HUES64 (cell line): ENCODE measurements around the gene CTNNA2.

Source experiments
- H3K27ac ChIP-seq: 2 replicates; pipeline ENCODE4 v1.7.0; 2013; ENCODE audit warnings: low read depth, low read length, inconsistent platforms
- H3K27me3 ChIP-seq: 2 replicates; pipeline ENCODE4 v1.6.1; 2013; ENCODE audit warnings: mild to moderate bottlenecking, low read length; ENCODE audit not compliant: insufficient read depth
- H3K36me3 ChIP-seq: 2 replicates; pipeline ENCODE4 v1.6.1; 2013; ENCODE audit warnings: mild to moderate bottlenecking, low read length; ENCODE audit not compliant: insufficient read depth
- H3K4me1 ChIP-seq: 2 replicates; pipeline ENCODE4 v1.6.1; 2013; ENCODE audit warnings: mild to moderate bottlenecking, low read length, moderate library complexity; ENCODE audit not compliant: insufficient read depth
- H3K4me3 ChIP-seq: 2 replicates; pipeline ENCODE4 v1.5.1; 2013; ENCODE audit warnings: mild to moderate bottlenecking, low read length, moderate library complexity
- H3K9ac ChIP-seq: 2 replicates; pipeline ENCODE4 v1.6.1; 2013; ENCODE audit warnings: mild to moderate bottlenecking, low read depth, low read length
- H3K9me3 ChIP-seq: 2 replicates; pipeline ENCODE4 v1.6.1; 2013; ENCODE audit warnings: low read depth, low read length; ENCODE audit not compliant: insufficient read depth
- WGBS: fragments of 150-250, 120-280 bp; methylation state at CpG from one replicate; pipeline ENCODE4 v1.1.7; 2013; ENCODE audit warnings: missing lambda C conversion rate; 5-methylcytosine and 5-hydroxymethylcytosine counted together

CTNNA2 gene

DNA sequence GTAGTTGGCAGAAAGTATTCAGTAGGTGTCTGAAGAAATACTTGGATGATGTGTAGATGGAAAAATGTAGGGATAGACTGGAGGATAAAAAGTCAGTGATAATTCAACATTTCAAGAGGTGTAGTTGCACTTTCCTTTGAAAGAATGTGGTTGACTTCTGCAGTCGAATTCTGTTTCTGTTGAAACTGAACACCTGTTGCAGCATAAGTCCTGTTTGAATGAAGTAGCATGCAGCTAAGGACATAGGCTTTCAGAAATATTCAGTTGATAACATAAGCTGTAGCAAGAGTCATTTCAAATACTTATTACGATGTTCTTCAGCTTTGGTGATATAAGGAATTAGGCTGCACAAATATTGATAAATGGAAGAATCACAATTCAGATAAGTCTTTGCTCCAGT lies 1129.6 kb downstream of the CTNNA2 start:
- Histone ChIP-seq H3K9me3 (no peaks in the 10 kb centered on the region), H3K36me3 (no peaks in the 10 kb centered on the region), H3K4me1 (no peaks in the 10 kb centered on the region), H3K27me3 (no peaks in the 10 kb centered on the region), H3K9ac (no peak overlapping the region), H3K4me3 (no peak overlapping the region), H3K27ac (no peak overlapping the region)
- WGBS = 96% methylated on average over 2 of the region's 2 CpGs

DNA sequence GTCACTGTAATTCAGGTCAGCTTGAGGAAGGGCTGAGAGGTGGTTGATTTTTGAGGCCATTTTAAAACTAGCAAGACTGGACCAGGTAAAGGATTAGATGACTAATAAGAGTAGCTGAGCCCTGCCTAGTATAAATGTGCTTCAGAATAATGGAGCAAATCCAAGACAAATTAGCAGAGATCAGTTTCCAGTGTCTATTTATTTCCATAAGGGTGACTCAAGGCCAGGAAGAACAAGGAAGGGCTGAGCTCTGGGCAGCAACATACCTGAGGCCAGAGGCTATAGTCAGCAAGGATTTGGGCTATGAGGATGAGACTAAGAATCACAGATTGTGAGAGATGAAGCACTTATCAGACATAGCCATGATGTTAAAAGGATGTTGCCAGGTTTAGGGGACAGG lies 1130.7 kb downstream of the CTNNA2 start:
- no peaks in the 10 kb centered on the region for H3K4me1 ChIP-seq
- H3K9ac ChIP-seq = no peak overlapping the region
- no peaks in the 10 kb centered on the region for H3K9me3 ChIP-seq
- H3K27ac ChIP-seq = no peak overlapping the region
- H3K4me3 ChIP-seq = no peak overlapping the region
- no peaks in the 10 kb centered on the region for H3K27me3 ChIP-seq
- H3K36me3 ChIP-seq = no peaks in the 10 kb centered on the region

DNA sequence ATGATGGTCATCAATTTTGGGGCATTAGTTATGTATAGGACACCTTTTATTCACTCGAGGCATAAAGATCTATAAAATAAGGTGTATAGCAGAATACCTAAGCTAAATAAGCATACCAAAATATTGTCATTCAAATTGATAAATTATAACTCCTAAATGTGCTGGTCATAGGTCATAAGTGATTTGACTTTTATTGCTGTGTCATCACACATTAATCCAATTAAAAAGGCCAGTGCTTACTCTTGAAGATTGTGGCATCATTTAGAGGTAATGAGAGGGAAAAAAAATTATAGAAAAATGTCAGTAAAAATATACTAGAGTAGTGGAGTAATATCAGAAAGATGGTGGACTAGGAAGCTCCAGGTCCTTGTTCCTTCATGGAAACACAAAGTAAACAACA lies 1138.6 kb downstream of the CTNNA2 start:
- H3K9ac ChIP-seq = no peak overlapping the region
- H3K4me1 ChIP-seq = no peaks in the 10 kb centered on the region
- no peak overlapping the region for H3K4me3 ChIP-seq
- H3K36me3 ChIP-seq = no peaks in the 10 kb centered on the region
- peaks cover 9% of the 10 kb centered on the region for H3K9me3 ChIP-seq
- no peaks in the 10 kb centered on the region for H3K27me3 ChIP-seq
- no CpG with 5 or more reads among the region's 1 CpG for WGBS
- no peak overlapping the region for H3K27ac ChIP-seq

DNA sequence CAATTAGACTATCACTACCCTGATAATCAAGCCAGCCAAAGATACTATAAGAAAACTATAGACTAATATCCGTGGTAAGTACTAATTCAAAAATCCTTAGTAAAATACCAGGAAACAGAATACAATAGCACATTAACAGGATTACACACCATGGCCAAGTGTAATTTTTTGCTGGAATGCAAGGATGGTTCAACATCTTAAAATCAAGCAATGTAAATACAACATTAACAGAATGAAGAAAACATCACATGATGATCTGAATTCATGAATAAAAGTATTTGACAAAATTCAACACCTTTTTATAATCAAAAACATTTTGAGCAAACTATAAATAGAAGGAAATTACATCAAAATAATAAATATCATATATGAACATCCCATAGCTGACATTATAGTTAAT lies 1142.4 kb downstream of the CTNNA2 start:
- H3K27ac ChIP-seq = no peak overlapping the region
- H3K4me3 ChIP-seq = no peak overlapping the region
- no peak overlapping the region for H3K9ac ChIP-seq
- no peaks in the 10 kb centered on the region for H3K4me1 ChIP-seq
- no peaks in the 10 kb centered on the region for H3K36me3 ChIP-seq
- H3K27me3 ChIP-seq = no peaks in the 10 kb centered on the region
- 80% methylated on average over 1 of the region's 1 CpG for WGBS
- peaks cover 9% of the 10 kb centered on the region for H3K9me3 ChIP-seq

DNA sequence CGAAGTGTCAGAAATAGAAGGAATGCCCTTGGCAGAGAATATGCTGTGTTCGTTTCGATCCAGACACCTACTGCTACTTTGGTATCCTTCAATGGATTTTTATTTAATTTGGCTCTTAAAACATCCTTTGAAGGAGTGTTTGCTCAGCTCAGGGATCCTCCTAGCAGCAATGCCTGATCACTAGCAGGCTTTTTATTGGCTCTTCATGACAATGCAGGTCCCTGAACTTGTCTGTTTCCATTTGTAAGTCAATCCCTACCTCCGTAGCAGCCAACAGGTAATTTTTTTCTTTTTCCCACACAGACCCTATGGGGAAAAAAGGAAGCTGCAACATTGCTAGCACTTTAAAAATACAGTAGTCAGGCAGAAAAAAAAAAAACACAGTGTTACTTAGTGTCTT lies 1157.9 kb downstream of the CTNNA2 start:
- Histone ChIP-seq H3K27me3 (no peaks in the 10 kb centered on the region), H3K4me3 (no peak overlapping the region), H3K9ac (no peak overlapping the region), H3K27ac (no peak overlapping the region), H3K4me1 (peaks cover 9% of the 10 kb centered on the region; the same call in 1 of the 2 replicates), H3K36me3 (no peaks in the 10 kb centered on the region), H3K9me3 (no peaks in the 10 kb centered on the region)
- 68% methylated on average over 4 of the region's 4 CpGs for WGBS

DNA sequence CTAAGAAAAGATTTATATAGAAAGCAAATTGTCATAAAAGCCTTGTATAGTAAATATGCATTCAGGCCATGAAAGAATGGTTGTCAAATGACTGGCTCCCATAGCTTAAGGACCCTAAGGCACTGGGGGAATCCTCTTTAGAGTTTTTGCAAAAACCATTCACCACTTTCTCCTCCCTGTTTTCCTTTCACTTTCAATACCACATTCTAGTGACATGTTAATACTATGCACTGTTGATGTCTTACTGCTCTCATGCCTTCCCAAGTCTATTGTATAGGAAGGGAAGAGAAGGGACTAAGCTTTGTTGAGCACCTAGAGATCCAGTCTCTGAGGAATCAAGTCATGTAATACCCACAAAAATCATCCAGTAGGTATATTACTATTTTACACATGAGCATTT lies 1174.7 kb downstream of the CTNNA2 start:
- Histone ChIP-seq H3K4me1 (peaks cover 6% of the 10 kb centered on the region), H3K36me3 (no peaks in the 10 kb centered on the region), H3K9me3 (no peaks in the 10 kb centered on the region)

DNA sequence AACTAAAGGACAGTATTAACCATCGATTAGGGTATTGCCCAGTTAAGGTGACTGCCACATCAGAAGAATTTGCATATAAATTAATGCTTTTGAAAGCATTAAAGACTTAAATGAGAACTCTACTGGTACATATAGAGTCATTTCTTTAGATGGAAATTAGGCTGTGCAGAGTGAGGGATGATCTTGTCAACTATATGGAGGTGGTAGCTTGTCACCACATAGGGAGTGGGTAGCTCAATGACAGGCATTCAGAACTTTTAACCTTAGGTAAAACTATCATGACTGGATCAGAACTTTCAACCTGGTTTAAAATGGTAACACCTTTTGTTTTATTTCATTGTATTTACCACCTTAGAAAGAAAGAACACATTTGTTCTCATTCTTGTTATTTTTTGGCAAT lies 1176.3 kb downstream of the CTNNA2 start:
- WGBS = 92% methylated on average over 1 of the region's 1 CpG
- Histone ChIP-seq H3K4me3 (no peak overlapping the region), H3K9me3 (no peaks in the 10 kb centered on the region), H3K36me3 (no peaks in the 10 kb centered on the region), H3K9ac (no peak overlapping the region), H3K27ac (no peak overlapping the region), H3K4me1 (peaks cover 6% of the 10 kb centered on the region), H3K27me3 (no peaks in the 10 kb centered on the region)

More for the DNA sequence above, 1174.7 kb downstream of the CTNNA2 start:
- Histone ChIP-seq H3K27ac (no peak overlapping the region), H3K27me3 (no peaks in the 10 kb centered on the region), H3K9ac (no peak overlapping the region), H3K4me3 (no peak overlapping the region)
